Measurements from ENCODE around the gene IRX4. TPM values are rescaled to one million over a fixed set of nuclear protein-coding genes. Genes with fewer than 3 reads are reported as not detected.

The IRX4 gene
- total RNA-seq, 2 donors from 2014 or later = 0.22 TPM; not detected in 1

- DNase-seq = no peak
- 88 to 90% methylated on average over 22 to 26 of the region's 26 CpGs for WGBS, 2 experiments (ENCODE audit: insufficient coverage in 1 of 2, insufficient read length in 1 of 2)
- H3K4me1 ChIP-seq (ENCODE audit: control insufficient read depth, insufficient read depth, low read length) = no peaks in the 10 kb centered on the region
- no peak overlapping the region for H3K9ac ChIP-seq (ENCODE audit: extremely low read depth, low read length, poor library complexity, severe bottlenecking)
- Mint-ChIP-seq H3K27me3 (ENCODE audit: insufficient read depth) (peaks cover 3% of the 10 kb centered on the region), H3K27ac (no peak overlapping the region), H3K9me3 (no peaks in the 10 kb centered on the region), H3K4me3 (no peak overlapping the region), H3K36me3 (ENCODE audit: low read depth) (no peaks in the 10 kb centered on the region), H3K4me1 (no peaks in the 10 kb centered on the region)
- no peak overlapping the region for H3K4me3 ChIP-seq (ENCODE audit: low read length)
- no peak for TF ChIP-seq CTCF (conservative IDR thresholded peaks at IDR 0.05)
- H3K9me3 ChIP-seq (ENCODE audit: control insufficient read depth, low read length) = no peaks in the 10 kb centered on the region
- no peaks in the 10 kb centered on the region for H3K36me3 ChIP-seq (ENCODE audit: control insufficient read depth, insufficient read depth, low read length)
- no peaks in the 10 kb centered on the region for H3K27me3 ChIP-seq (ENCODE audit: control insufficient read depth, insufficient read depth, low read length, poor library complexity, severe bottlenecking)
- H3K27ac ChIP-seq (ENCODE audit: low read depth, low read length) = no peak overlapping the region
Measured at GRCh38 chr5:1911773-1912235, 29.1 kb upstream of the IRX4 start.

- H3K36me3 Mint-ChIP-seq (ENCODE audit: low read depth) = no peaks in the 10 kb centered on the region
- Histone ChIP-seq H3K27me3 (ENCODE audit: control insufficient read depth, insufficient read depth, low read length, poor library complexity, severe bottlenecking) (no peaks in the 10 kb centered on the region), H3K9ac (ENCODE audit: extremely low read depth, low read length, poor library complexity, severe bottlenecking) (no peak overlapping the region), H3K9me3 (ENCODE audit: control insufficient read depth, low read length) (no peaks in the 10 kb centered on the region), H3K4me1 (ENCODE audit: control insufficient read depth, insufficient read depth, low read length) (no peaks in the 10 kb centered on the region), H3K36me3 (ENCODE audit: control insufficient read depth, insufficient read depth, low read length) (no peaks in the 10 kb centered on the region), H3K27ac (ENCODE audit: low read depth, low read length) (no peak overlapping the region), H3K4me3 (ENCODE audit: low read length) (no peak overlapping the region)
- TF ChIP-seq CTCF (conservative IDR thresholded peaks at IDR 0.05) = no peak
- no peak for DNase-seq
- H3K27ac Mint-ChIP-seq = no peak overlapping the region
- 82 to 85% methylated on average over 8 to 15 of the region's 15 CpGs for WGBS, 2 experiments (ENCODE audit: insufficient coverage in 1 of 2, insufficient read length in 1 of 2)
- no peak overlapping the region for H3K4me3 Mint-ChIP-seq
- H3K4me1 Mint-ChIP-seq = no peaks in the 10 kb centered on the region
- H3K9me3 Mint-ChIP-seq = no peaks in the 10 kb centered on the region
- peaks cover 3% of the 10 kb centered on the region for H3K27me3 Mint-ChIP-seq (ENCODE audit: insufficient read depth)
Measured at GRCh38 chr5:1910861-1911772, 28.4 kb upstream of the IRX4 start.

GRCh38 chr5:1910081-1910760, 27.5 kb upstream of the IRX4 start:
- H3K4me3 ChIP-seq (ENCODE audit: low read length) = no peak overlapping the region
- Mint-ChIP-seq H3K4me3 (no peak overlapping the region), H3K9me3 (no peaks in the 10 kb centered on the region), H3K27me3 (ENCODE audit: insufficient read depth) (peaks cover 3% of the 10 kb centered on the region), H3K36me3 (ENCODE audit: low read depth) (no peaks in the 10 kb centered on the region), H3K27ac (no peak overlapping the region), H3K4me1 (no peaks in the 10 kb centered on the region)
- no peaks in the 10 kb centered on the region for H3K4me1 ChIP-seq (ENCODE audit: control insufficient read depth, insufficient read depth, low read length)
- no peak for TF ChIP-seq CTCF (conservative IDR thresholded peaks at IDR 0.05)
- no peaks in the 10 kb centered on the region for H3K36me3 ChIP-seq (ENCODE audit: control insufficient read depth, insufficient read depth, low read length)
- no peak overlapping the region for H3K27ac ChIP-seq (ENCODE audit: low read depth, low read length)
- 90 to 94% methylated on average over 15 to 31 of the region's 31 CpGs for WGBS, 2 experiments (ENCODE audit: insufficient coverage in 1 of 2, insufficient read length in 1 of 2)
- no peak overlapping the region for H3K9ac ChIP-seq (ENCODE audit: extremely low read depth, low read length, poor library complexity, severe bottlenecking)
- peak; percentile 20 for DNase-seq
- H3K9me3 ChIP-seq (ENCODE audit: control insufficient read depth, low read length) = peaks cover 5% of the 10 kb centered on the region
- no peaks in the 10 kb centered on the region for H3K27me3 ChIP-seq (ENCODE audit: control insufficient read depth, insufficient read depth, low read length, poor library complexity, severe bottlenecking)

All from endodermal cell (in vitro differentiated cells).